Activated CD4-positive, alpha-beta T cell treated with anti-CD3 and anti-CD28 coated beads for 48 hours (primary cell): Measurements from ENCODE around the gene PIGT.

ENCODE experiments used
- DNase-seq: peaks from one replicate; pipeline ENCODE4 v3.0.0-alpha.2; 2020

The PIGT gene

GRCh38 chr20:45402946-45403345 is 13.0 kb upstream of the PIGT start:
- DNase-seq = no peak

DNA sequence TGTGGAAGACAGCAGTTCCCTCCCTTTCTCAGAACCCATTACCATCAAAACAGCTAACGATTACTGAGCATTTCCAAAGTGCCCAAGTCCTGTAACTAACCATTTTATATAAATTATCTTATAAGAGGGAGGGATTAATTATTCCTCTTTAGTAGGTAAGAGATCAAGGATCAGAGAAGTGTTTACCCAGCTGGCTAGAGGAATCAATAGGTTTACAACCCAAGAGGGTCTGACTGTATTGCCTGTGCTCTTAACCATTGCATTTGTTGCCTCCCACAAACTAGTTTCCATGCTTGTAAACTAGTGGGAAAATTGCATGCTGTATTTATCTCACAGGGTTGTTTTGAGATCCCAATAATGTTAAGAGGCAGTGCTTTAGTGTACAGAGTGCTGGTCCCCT is 11.5 kb upstream of the PIGT start:
- no peak for DNase-seq

DNA sequence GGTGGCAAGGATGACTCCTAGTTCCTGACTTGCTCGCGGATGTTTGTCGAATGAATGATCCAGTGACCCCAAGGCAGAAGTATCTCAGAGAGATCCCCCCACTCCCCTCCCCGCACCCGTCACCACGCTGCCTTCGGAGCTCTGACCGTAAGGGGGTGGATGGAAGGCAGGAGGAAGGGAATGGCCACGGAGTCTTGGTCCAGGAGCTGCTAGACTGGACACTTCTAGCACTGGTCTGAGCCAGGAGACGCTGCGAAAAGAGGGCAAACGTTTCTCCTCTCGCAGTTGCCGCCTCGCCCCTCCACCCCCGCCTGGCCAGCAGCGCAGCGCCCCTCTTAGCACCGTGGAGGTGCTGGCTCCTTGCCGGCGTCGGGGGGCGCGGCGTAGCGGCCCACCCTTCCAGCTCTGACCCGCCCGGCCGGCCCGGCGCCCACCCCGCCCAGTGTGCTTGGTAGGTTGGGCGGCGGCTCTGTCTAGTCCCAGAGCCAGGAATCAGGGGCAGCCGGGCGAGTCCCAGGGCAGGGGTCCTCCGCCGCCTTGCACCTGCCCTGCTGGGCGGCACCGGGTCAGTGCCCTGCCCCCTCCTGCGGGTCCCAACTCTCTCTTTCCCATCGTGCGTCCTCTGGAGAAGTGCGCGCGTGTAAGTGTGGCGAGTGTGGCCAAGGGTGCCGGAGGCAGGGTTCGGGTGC is 10.2 kb upstream of the PIGT start:
- DNase-seq = peak; percentile 13

DNA sequence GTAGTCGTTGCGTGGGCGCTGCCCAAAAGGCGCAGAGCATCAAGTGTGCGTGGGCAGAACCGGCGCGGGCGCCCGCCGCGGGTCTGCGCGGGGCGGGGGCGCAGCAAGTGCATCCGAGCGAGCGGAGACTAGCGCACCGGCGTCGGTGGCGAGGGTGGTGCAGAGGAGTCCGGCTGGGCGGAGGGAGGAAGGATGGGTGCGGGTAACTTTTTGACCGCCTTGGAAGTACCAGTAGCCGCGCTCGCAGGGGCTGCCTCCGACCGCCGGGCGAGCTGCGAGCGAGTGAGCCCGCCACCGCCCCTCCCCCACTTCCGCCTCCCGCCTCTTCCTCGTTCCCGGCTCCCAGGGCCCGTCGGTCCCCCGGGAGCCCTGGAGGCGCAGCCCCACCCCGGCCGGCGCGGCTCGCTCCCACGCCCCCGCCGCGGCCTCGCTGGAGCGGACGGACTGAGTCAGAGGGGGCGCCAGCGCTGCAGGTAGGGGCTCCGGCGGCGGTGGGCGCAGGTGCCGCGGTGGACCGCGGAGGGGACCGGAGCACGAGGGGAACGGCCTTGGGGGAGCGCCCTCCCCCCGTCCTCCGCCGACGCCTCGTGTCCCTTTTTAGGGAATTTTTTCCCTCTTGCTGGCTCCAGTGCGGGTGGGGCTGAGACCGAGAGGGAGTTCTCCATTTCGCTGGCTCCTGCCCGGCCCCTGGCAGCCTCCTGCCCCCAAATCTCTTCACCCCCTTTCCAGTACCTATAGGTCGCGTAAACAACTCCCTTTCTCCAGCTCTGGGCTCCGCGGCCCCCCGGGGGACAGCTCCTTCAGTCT is 9.5 kb upstream of the PIGT start:
- peak; percentile 57 for DNase-seq

DNA sequence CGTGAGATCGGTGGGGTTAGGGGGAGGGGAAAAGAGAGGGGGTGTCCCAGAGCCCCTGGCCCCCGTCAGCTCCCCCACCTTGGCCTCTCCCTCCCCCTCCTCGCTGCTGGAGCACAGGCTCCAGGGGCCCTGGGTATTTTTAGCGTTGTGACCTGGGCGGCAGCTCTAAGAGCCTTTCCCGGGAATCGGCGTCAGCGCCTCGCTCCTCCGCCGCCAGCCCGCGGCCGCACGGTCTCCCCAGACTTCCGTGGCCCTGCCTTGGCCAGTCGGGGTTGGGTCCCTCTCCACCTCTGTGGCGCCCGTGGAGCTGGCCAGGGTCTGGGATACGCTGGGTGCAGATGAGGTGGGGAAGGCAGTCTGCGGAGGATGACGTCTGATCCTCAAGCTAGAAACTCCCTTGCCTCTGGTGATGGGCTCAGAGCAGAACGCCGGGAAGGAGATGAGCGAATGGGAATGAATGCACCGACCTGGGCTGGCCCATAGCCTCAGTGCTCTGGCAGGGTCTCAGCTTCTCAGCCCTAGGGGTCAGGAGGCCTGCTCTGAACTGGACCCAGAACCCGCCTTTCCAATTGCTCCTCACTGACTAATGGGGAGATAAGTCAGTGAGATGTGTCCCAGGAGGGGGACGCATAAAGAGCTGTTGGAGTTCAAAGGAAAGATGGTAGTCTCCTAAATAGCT is 8.7 kb upstream of the PIGT start:
- DNase-seq = peak; percentile 18

DNA sequence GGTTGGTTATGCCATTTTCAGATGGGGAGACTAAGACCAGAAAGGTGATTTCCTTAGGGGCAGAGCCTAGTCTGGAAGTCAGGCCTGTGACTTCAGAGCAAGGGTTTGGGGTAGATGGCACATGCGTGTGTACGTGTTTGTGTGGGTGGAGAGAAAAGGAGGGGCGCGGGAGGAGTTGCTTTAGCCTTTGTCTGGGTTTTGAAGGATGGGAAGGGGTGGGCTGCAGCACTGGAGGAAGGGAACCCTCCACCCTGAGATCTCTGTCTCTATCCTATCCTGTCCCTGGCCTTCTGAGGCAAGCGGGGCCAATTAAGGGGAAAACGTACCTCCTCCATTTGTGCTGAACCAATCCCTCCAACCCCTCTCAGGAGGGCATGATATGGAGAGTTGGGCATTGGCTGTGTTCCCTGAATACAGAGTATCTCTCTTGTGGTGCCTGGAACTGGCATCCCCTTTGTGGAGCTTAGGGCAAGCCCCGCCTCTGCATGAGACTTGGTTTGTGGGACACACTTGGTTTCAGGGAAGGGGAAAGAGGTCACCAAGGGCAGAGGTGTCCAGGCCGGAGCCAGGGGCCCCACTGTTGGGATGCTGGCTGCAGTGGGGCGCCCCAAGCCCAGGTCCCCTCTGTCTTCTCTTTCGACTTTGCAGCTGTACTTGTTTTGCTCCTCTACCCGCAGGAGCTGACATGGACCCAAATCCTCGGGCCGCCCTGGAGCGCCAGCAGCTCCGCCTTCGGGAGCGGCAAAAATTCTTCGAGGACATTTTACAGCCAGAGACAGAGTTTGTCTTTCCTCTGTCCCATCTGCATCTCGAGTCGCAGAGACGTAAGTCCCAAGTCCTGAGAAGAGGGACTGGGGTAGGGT is 7.9 kb upstream of the PIGT start, which contains the start of gene DBNDD2:
Gene DBNDD2 (plus strand): TSS at position 507 of the 863 bp plus-strand sequence. CDS start 179 bp downstream, at position 686.
- peak; percentile 18 for DNase-seq

DNA sequence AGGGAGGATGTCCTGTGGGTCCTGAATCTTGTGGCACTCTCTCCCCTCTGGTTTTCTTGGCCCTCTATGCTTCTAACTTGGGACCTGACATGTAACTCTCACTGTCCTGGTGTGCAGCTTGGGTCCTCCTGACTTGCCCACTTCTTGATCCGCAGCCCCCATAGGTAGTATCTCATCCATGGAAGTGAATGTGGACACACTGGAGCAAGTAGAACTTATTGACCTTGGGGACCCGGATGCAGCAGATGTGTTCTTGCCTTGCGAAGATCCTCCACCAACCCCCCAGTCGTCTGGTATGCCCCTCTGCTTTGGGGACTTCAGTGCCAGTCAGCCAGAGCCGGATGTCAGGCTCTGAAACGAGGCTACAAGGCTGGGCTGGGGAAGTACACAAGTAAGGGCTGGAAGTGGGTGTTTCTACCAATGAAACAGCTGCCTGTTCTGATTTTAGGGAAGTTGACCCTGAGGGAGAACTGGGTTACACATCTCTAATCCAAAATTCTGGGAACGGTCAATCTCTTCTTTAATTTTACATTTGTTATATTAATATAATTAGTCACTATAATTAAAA is 7.2 kb upstream of the PIGT start:
- no peak for DNase-seq

DNA sequence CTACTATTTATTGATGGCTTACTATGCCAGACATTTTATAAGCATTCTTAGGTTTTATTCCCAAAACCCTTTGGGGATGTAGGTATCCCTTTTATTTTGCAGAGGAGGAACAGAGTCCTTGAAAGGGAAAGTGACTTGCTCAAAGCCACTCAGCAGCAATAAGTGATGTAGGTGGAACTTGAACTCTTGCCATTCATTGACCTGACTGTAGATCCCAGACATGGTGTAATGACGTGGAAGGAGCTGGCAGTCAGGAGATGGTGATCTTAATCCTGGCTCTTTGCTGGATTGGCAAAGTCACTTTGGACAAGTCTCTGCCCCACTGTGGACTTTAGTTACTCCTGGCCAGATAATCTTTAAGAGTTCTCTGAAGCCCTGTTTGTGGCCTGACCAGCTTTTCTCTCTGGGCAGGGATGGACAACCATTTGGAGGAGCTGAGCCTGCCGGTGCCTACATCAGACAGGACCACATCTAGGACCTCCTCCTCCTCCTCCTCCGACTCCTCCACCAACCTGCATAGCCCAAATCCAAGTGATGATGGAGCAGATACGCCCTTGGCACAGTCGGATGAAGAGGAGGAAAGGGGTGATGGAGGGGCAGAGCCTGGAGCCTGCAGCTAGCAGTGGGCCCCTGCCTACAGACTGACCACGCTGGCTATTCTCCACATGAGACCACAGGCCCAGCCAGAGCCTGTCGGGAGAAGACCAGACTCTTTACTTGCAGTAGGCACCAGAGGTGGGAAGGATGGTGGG is 6.2 kb upstream of the PIGT start:
- no peak for DNase-seq

DNA sequence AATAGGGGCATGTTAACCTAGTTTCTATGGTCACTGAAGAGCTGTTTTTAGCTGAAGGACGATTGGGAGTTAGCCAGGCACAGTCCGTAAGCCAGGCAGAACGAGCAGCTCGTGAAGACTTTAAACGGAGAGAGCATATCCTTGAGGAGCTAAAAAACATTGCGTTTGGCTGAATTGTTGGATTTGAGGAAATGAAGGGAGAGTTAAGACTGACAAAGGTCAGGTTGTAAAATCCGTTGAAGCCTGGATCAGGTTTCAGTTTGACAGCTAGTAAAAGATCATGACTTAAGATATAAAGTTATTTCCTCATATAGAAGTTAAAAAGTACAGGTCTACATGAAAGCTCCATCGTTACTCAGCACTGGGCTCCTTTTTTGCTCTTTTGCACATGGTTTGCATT is 5.1 kb upstream of the PIGT start:
- no peak for DNase-seq

GRCh38 chr20:45412653-45413052 is 3.3 kb upstream of the PIGT start:
- DNase-seq = no peak

GRCh38 chr20:45413479-45413878 is 2.5 kb upstream of the PIGT start:
- no peak for DNase-seq

- no peak for DNase-seq
These were observed 976 bp downstream of the PIGT start for GRCh38 chr20:45416917-45417316.

DNA sequence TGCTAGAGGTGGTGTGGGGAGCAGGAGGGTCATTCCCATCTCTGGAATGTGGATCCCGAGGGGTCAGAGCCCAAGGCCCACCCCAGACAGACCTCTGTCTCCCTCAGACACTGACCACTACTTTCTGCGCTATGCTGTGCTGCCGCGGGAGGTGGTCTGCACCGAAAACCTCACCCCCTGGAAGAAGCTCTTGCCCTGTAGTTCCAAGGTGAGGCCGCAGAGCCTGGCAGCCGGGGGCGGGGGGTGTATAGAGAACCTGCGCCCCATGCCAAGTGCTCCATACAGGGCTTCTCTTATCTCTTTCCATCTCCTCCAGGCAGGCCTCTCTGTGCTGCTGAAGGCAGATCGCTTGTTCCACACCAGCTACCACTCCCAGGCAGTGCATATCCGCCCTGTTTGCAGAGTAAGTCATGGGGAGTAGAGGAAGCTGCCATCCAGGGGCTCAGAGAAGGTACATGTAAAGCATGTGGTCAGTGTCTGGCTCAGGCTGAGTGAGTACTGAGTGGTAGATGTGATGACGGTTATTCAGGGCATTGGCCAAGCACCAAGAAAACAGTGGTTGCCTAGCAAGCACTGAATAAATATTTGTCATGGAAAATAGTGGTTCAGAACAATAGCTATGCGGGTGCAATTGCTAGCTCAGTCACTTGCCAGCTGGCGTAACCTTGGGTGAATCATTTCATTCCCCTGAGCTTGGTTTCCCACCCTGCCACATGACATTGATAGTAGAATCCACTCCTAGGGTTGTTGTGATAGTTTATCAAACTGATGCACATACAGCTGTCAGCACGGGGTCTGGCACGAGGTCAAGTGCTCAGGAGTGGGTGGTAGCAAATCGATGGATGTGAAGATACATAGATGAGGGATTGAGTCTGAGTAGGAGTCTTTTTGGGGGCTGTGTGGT is 3.5 kb downstream of the PIGT start:
- DNase-seq = peak; percentile 32

DNA sequence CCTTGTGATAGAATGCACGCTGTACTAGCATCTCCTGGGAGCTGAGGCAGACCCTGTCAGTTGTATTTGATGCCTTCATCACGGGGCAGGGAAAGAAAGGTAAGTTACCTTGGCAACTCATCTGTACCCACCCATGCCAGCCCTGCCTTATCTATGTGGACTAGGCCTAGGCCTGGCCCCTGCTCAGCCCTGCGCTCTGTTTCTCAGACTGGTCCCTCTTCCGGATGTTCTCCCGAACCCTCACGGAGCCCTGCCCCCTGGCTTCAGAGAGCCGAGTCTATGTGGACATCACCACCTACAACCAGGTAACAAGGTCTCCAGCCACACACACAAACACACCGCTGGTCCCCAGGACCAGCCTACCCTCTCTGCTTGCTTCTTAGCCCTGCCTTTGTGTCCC is 4.2 kb downstream of the PIGT start:
- no peak for DNase-seq

DNA sequence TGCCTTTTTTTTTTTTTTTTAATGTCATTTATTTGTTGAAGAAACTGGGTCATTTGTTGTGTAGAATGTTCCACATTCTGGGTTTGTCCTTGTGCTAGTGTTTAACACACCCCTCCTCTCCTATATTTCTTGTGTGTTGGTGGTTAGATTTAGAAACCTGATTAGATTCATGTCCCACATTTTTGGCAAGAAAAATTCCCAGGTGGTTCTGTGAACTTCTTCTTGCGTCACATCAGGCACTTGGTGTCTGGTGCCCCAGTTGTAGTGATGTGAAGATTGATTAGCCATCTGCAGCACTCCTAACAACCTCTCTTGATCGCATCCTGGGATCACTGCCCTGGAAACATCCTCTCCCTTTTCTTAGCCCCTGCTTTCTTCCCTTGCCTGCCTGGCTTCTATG is 7.8 kb downstream of the PIGT start:
- no peak for DNase-seq

- DNase-seq = no peak
These were observed 9.6 kb downstream of the PIGT start for GRCh38 chr20:45425561-45425960.

DNA sequence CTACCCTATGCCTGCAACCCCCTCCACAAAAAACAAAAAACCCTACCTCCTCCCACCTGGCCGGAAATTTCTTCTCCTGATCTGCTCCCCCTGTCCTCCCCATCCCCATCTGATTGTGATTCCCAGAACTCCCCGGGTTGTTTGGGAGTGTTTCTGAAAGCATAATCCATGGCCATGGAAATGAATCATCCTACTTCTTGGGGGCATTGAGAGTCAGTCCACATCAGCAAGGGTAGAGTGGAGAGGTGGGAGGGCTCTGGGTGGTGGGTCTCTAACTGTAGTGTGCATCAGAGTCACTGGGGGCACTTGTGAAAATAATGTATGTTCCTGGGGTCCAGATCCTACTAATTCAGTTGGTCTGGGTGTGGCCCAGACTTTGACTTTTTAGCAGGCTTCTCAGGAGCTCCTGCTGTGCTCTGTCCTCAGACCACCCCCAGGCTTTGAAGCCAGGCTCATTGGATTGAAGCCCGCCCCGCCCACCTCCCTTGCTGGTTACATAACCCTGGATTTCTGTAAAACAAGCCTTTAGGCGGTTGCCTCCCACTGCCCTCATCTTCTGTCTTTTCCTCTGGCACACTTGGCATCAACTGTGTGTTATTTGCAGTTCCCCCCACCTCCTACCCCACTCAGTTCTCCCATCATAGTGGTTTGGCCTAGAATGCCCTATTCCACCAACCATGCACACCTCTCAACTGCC is 10.5 kb downstream of the PIGT start:
- no peak for DNase-seq

- no peak for DNase-seq
These were observed 11.6 kb downstream of the PIGT start for GRCh38 chr20:45427236-45428149.

GRCh38 chr20:45429618-45430017 is 13.7 kb downstream of the PIGT start:
- no peak for DNase-seq
